Subcutaneous adipose tissue (tissue), 4 donors: ENCODE data around the gene HOXB6. TPM values are rescaled to one million over a fixed set of nuclear protein-coding genes. Genes with fewer than 3 reads are reported as not detected.

Experiments used
- total RNA-seq, 4 donors: library from RNA; depleted of rRNA; stranded (reverse); fragments of >200 nt; gene quantifications; one replicate each; pipeline ENCODE4 v1.1.0, GENCODE V29; 2016
- TF ChIP-seq, protein P1 (sequence below): fragments of 450-650 bp; IDR thresholded peaks from one replicate; pipeline ENCODE4 v1.5.1; 2016; ENCODE audit warnings: low read depth, mild to moderate bottlenecking, control low read depth, antibody characterized with exemption, moderate library complexity

HOXB6 gene
- total RNA-seq, 4 donors from 2014 or later: 4.8 to 12.1 (median 8.9) TPM

DNA sequence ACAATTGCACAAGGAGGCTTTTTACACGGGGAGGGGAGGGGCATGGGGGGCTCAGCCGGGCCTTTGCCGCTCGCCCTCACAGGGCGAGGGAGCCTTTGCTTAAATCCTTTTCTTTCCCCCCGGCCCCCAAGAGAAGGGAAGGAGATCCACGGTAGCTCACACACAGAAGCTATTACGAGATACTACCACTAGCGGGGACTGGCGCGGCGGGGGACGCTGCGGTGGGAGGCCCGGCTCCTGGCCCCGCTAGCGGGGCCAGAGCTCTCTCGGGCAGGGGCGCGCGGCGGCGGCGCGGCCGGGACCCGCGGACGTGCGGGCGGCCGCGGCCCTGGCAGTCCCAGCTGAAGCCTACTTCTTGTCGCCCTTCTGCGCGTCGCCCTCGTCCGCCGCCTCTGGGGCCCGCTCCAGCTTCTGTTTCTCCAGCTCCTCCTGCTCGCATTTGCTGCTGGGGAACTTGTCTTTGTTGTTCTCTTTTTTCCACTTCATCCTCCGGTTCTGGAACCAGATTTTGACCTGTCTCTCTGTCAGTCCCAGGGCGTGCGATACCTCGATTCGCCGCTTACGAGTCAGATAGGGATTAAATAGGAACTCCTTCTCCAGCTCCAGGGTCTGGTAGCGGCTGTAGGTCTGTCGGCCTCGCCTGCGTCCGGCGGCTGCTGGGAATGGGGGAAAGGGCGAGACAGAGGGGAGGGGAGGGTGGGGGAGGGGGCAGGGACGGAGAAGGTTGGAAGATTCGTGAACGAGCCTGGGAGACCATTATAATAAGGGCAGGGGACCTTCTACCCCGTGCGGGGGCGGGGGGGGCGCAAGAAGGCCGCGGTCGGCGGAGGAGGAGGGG is 8.3 kb upstream of the HOXB6 start:
- TF ChIP-seq, protein P1, sequence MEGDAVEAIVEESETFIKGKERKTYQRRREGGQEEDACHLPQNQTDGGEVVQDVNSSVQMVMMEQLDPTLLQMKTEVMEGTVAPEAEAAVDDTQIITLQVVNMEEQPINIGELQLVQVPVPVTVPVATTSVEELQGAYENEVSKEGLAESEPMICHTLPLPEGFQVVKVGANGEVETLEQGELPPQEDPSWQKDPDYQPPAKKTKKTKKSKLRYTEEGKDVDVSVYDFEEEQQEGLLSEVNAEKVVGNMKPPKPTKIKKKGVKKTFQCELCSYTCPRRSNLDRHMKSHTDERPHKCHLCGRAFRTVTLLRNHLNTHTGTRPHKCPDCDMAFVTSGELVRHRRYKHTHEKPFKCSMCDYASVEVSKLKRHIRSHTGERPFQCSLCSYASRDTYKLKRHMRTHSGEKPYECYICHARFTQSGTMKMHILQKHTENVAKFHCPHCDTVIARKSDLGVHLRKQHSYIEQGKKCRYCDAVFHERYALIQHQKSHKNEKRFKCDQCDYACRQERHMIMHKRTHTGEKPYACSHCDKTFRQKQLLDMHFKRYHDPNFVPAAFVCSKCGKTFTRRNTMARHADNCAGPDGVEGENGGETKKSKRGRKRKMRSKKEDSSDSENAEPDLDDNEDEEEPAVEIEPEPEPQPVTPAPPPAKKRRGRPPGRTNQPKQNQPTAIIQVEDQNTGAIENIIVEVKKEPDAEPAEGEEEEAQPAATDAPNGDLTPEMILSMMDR: no peak

DNA sequence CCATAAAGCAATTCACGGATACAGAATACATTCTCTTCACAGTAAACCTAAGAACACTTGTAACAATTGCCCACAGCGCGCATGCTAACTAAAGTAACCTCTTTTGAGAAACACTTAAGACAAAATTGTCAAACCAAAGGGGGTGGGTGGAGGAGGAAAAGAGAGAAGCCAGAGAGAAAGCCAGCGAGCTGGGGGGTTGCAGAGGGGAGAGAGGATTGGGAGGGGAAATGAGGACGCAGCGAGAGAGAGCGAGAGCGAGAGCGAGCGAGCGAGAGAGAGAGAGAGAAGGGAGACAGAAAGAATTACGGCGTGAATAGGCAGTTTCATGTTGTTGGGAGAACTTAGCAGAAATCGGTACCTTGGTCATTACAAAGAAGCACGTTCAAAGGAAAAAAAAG is 7.7 kb upstream of the HOXB6 start:
- TF ChIP-seq, protein P1: no peak

- TF ChIP-seq, protein P1: no peak
Observed at GRCh38 chr17:48611681-48612455, 7.1 kb upstream of the HOXB6 start.

- TF ChIP-seq, protein P1: no peak
Observed at GRCh38 chr17:48611213-48611612, 6.4 kb upstream of the HOXB6 start.

DNA sequence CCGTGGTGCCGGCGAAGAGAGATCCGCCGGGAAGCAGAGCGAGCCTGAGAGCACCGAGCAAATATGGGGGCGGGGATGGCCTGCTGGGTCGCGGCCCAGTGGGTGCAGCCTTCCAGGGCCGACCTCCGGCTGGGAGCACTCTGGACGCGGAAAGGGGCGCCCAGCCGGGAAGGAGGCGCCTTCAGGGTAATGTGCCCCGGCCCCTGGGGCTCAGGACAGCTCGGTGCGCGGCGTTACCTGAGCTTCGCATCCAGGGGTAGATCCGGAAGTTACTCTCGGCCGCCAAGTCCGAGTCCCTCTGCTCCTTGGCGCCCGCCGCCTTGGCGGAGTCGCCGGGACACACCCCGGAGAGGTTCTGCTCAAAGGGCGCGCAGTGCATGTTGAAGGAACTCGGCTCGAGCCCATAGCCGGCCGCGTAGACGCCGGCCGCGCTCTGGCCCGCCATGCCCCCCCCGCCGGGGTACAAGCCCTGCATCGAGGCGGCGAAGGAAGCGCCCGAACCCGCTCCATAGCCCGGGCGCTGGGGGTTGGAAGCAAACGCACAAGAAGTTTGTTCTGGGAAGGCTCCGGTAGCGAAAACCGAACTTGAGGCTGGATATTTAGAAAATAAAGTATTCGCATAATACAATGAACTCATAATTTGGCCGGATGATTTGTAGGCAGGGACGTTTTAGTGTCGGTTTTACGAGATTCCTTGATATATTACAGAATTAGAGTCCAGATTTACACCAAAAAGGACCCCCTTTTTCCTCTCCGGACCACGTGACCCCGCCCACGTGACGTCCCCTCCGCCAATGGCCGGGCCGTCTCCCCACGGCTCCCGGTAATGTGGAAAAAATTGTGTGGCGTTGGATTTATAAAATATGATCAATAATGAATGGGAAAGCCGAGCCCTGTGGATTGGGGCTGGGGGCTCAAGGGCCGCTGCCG is 5.8 kb upstream of the HOXB6 start, which contains the start of gene HOXB7:
Gene HOXB7, minus strand, starts transcription at position 736 of the 930 bp plus-strand sequence. Its CDS starts 99 bp downstream, at position 637.
- TF ChIP-seq, protein P1: no peak

DNA sequence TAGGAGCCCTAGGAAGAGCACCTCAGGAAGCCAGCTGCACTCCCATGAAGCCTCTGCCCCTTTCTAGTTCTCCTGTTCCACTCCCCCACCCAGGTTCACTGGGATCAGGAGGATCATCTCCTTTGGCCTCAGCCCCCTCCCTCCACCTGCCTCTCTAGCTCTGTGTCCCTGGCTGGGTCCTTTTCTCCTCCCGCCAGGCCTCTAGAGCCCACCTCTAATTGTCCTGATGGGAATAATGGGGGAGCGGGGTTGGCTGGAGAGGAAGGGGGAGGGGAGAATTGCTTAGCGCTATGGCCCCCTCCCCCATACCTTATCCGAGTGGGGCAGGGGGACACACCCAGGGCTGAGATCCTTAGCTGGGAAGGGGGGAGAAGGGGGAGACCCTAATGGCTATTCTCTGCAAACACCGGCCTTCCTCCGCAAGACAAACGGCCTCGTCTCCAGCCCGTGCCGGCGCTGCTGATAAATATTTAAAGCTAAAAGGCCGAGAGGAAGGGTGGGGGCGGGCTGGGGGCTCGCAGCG is 5.0 kb upstream of the HOXB6 start:
- TF ChIP-seq, protein P1: no peak
